Frontal cortex (tissue), 4 donors: ENCODE data around the gene ENGASE. TPM values are rescaled to one million over a fixed set of nuclear protein-coding genes. Genes with fewer than 3 reads are reported as not detected.
"Not testable (repeated sequence)": the region's sequence is repeated elsewhere in the genome, so short reads cannot be mapped to it uniquely, and the experiment has no call there.

Source experiments
- DNase-seq, 2 donors: peaks; one replicate each; pipeline ENCODE4 v3.0.0; 2012; ENCODE audit warnings: low spot score in 2 of 2
- FAIRE-seq: peaks from 2 replicates; lab custom pipeline; 2012; peaks lifted over from hg19 to GRCh38; lab: Jason Lieb, UNC
- total RNA-seq: library from RNA; depleted of rRNA; stranded (reverse); fragments of >200 nt; gene quantifications from one replicate; pipeline ENCODE4 v1.2.3, GENCODE V29; 2014
- donor health status: control.
- donor health status: control.
- donor health status: control.

Gene ENGASE, protein sequence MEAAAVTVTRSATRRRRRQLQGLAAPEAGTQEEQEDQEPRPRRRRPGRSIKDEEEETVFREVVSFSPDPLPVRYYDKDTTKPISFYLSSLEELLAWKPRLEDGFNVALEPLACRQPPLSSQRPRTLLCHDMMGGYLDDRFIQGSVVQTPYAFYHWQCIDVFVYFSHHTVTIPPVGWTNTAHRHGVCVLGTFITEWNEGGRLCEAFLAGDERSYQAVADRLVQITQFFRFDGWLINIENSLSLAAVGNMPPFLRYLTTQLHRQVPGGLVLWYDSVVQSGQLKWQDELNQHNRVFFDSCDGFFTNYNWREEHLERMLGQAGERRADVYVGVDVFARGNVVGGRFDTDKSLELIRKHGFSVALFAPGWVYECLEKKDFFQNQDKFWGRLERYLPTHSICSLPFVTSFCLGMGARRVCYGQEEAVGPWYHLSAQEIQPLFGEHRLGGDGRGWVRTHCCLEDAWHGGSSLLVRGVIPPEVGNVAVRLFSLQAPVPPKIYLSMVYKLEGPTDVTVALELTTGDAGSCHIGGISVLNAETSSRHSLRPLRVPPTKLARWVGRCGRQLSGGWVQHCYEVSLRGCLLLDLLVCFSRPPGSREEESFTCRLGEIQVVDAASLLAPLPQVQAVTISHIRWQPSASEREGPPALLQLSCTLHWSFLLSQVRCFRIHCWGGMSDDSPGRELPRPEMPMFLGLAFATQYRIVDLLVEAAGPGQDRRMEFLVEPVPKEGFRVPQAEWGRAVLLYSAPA
- total RNA-seq, result 11.0 TPM

DNA sequence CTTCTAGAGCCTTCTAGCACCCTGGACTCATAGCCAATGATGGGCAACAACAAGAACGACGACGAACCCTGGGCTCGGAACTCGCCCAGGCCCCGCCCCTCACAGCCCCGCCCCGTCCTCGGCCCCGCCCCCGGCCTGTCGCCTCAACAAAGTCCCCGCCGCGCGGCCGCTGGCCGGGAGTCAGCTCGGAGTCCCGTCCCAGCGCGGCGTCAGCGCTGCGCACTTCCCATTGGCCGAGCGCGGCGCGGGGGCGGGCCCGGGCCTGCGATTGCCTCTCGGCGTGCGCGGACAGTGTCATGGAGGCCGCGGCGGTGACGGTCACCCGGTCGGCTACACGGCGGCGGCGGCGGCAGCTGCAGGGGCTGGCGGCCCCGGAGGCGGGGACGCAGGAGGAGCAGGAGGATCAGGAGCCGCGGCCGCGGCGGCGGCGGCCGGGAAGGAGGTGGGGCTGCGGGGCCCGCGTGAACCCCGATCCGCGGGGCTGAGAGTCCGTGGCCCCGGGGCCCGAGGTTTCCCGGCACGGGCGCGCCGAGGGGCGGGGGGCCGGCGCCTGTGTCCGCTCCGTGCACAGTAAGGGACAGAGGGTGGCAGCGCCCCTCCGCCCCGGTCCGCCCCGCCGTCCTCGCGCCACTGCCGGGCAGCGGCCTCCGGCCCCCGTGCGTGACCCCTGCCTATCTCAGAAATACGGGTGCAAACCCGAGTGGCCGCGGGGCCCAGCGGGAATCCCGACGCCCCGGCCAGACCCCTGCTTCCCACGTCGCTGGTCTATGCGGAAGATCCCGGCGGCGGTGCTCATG, at the start of gene ENGASE:
TSS of gene ENGASE (plus strand) at position 176 of the 797 bp plus-strand sequence. CDS start at position 297, 121 bp downstream.
- FAIRE-seq, result no peak

DNA sequence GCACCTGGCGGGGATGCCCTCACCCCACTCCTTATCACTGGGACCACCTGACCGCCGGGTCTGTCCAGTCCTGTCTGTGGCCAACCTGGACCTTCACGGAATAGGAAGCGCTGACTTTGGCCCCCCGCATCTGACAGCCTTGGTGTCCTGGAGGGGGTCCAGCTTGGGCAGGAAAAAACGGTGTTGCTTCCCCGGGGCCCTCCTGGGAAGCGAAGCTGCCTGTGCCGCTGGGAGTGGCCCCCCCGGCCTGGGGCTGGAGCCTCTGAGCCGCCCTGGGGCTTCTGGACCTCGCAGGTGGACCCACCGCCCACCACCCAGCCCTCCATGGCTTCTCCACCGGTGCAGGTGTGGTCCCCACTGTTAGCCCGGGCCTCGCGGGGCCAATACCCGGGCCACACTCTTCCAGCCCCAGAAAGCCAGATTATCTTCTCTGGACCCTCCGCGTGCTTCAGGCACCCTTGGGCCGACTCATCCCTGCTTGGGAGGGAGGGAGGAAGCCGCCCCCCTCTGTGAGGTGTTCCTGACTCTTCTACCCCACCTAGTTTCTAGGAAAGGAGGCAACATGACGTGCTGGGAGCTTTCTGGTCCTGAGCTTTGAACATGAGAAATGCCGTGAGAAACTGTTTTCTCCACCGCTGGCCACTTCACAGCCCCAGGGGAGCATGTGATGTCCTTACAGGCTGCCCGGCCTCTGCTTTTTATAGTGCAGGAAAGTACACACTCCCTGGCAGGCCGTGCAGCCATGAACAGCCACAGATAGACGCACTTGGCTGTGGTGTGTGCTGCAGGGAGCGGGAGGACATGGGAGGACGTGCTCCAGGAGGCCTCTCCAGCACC, 49.5 kb upstream of the ENGASE start:
- FAIRE-seq, result no peak
- no peak for DNase-seq

More for the DNA sequence above, at the start of gene ENGASE:
- DNase-seq, result peak; percentile 99

- DNase-seq (no peak), FAIRE-seq (no peak)
Measured at GRCh38 chr17:79026376-79027273, 48.0 kb upstream of the ENGASE start.

DNA sequence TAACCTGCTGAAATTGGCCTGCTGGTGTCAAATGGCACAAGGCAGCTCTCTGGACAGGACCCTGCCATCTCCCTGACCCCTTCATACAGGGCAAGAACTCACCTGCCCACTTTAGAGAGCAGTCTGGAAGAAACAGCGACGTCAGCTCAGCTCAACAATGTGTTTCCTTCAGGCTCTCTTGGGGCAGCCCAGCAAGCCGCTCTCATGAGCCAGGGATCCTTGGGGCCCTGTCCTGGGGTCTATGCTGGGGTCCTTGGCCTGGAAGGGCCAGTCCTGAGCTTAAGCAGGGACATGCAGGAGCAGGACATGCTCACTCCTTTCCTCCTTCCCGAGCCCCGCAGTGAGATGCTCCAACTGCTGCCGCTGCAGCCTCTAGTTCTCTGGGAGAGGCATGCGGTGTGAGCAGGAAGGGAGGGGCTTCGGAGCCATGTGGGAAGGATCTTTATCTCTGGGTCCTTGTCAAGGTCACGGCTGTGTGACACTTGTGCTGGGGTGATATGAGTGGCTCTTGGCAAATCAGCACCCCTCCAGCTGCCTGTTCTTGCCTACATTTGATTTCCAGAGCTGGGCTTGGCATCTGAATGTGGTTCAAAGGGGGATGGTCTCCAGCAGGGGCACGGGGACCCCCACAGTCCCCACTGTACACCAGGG, 47.2 kb upstream of the ENGASE start:
- DNase-seq (no peak), FAIRE-seq (no peak)

DNA sequence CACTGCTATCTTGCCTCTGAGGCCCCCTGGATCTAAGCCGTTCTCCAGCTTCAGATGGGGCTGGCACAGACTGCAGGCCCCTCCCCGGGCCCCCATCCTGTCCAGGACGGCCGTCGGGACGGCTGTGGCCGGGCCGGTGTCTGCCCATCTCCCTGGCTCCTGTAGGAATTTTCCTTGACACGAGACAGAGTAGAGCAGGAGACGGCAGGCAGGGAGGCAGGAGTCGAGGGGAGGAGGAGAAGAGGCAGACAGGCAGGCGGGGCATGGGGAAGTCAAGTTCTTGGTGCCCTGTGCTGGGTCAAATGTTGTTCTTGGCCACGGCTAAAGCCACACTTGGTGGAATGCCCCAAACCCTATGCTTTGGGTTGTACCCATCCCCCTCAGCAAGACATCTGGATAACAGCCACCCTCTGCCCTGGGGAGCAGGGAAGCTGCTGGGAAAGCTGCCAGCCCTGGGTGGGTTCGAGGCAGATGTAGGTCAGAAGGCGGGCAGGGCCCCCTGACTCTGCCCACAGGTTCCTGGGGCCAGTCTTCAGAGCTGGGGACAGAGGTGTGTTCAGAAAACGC, 46.6 kb upstream of the ENGASE start:
- no peak for FAIRE-seq

DNA sequence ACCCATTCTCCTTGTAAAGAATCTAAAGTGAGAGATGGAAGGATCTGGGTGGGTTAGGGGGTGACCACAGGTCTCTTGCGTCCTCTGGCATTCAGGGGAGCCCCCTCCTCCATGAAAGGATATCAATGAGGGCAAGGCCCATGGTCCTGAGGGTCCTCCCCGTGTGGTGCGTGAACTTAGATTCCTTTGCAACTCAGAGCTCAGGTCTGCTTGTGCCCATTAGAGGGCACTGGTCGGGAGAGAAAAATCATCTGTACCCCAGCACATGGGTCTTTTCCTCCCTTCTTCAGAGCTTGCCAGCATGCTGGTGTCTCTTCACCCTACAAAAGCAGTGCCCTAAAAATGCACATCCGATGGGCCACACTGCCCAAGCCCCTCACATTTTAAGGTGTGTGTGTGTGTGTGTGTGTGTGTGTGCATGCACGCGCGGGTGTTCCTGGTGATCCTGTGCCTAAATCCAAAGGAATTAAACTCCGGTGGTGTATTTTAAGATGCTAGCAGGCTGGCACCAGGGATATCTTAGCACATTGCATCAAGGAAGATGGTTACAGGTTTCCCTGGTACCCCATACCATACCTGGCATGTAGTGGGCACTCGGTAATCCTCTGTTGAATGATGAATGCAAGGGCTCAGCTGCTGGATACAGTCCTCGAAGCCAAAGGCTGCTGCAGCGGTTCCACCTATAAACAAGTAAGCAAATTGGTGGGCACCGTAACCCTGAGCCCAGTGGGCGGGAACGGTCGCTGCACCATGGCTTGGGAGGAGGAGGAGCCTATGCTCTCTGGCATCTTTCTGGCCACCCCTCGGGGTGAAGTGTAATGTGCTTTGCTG, 45.9 kb upstream of the ENGASE start:
- FAIRE-seq (no peak), DNase-seq (no peak)

More for the DNA sequence above, 46.6 kb upstream of the ENGASE start:
- DNase-seq, result no peak

- FAIRE-seq, result no peak
Measured at GRCh38 chr17:79029327-79030009, 45.2 kb upstream of the ENGASE start.

GRCh38 chr17:79030636-79031035, 44.0 kb upstream of the ENGASE start:
- not testable (repeated sequence) for FAIRE-seq, DNase-seq

More at GRCh38 chr17:79029327-79030009, 45.2 kb upstream of the ENGASE start:
- no peak for DNase-seq

GRCh38 chr17:79031996-79032875, 42.4 kb upstream of the ENGASE start:
- no peak for DNase-seq
- FAIRE-seq, result no peak

- no peak for FAIRE-seq
- no peak for DNase-seq
Measured at GRCh38 chr17:79033046-79033616, 41.5 kb upstream of the ENGASE start.

DNA sequence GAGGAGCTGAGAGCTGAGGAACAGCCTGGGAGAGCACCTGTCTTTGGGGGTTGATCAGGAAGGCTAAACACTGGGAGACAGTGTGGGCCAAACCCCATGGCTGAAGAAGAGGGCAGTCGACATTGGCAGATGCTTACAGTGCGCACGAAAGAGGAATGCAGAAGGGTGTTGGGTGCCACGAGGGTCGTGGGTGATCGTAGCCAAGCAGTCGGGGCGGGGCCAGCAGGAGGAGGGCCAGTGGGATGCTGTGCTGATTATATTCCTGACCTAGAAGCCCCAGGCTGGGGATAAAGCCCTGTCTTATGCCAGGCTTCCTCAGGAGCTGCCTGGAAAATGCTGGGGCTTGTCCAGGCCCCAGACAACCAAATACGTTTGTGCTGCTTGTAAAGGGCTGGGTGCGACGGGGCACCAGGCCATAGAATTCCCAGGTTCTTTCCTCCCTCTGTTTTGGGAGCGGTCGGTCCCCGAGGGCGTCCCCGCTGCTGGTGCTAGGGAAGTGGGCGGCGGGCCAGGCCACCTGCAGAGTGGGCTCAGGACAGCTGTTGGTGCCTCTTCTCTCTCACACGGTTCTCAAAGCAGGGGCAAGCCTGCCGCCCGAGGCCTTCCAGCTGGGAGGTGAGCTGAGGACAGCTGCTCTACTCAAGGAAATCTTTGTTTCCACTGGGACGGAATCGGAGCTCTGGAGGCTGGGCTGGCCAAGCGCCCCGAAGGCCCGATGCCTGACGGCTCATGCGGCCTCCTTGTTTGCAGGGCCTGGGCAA, 40.7 kb upstream of the ENGASE start:
- FAIRE-seq (no peak), DNase-seq (peak; percentile 58 to 64)

DNA sequence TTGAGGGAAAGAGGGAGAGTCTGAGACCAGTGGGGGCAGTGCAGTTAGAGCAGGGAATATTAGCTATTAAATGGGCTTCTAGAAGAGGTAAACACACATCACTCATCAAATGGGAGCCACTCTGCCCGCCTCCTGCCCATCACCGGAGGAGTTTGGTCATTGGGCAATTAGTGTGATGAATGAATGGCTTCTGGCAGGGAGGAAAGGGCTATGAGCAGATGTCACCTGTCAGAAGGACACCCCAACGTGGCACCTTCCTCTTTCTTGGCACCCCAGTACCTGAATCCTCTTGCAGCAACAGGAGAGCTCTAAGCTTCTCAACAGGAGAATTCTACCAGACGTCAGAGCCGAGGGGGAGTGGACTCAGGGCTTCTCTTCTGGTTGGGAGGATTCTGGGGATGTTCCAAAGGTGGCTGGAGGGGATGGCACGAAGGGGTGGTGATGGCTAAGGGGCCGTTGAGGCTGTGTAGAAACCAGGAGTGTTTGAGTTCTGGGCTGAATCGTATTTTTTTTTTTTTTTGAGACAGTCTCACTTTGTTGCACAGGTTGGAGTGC, 39.6 kb upstream of the ENGASE start:
- DNase-seq, result no peak
- FAIRE-seq, result no peak

DNA sequence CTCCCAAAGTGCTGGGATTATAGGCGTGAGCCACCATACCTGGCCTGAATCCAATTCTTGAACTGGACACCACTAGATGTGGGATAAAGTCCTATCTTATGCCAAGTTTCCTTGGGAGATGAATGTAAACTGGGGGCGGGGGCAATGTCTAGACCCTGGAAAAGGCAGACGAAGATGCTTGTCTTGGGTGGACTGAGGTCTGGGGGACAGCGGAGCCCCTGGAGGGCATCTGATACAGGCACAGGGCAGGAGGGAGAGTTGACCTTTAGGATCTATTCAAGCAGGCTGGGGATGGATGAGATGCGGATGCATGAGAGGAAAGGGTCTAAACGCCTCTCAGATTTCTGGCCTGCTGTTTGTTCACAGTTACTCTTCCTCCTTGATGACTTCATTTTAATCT, 38.9 kb upstream of the ENGASE start:
- FAIRE-seq (no peak), DNase-seq (no peak)

- no peak for DNase-seq
- FAIRE-seq, result no peak
Measured at GRCh38 chr17:79036181-79036580, 38.4 kb upstream of the ENGASE start.
